Memory B cell (primary cell): ENCODE results near the gene SCAND1.
A peak's percentile ranks its signal among the peaks of the same experiment; 100 is the strongest.
"Not testable (repeated sequence)": the region's sequence is repeated elsewhere in the genome, so short reads cannot be mapped to it uniquely, and the experiment has no call there.

Source experiments
- ATAC-seq: fragments of 150-1000 bp; cut with Tn5 transposase; 2 replicates; pipeline ENCODE4 v1.10.0; 2021; ENCODE audit warnings: low read depth, mild to moderate bottlenecking, moderate library complexity
- DNase-seq, 2 donors: peaks; one replicate each; pipeline ENCODE4 v3.0.0; 2022; ENCODE audit warnings: low spot score in 2 of 2
- H3K27ac Mint-ChIP-seq: one replicate; pipeline ENCODE4 v1.8.0; 2022; ENCODE audit warnings: mild to moderate bottlenecking, moderate library complexity, mixed read lengths
- H3K27me3 Mint-ChIP-seq: one replicate; pipeline ENCODE4 v1.8.0; 2022; ENCODE audit warnings: mixed read lengths
- H3K36me3 Mint-ChIP-seq: one replicate; pipeline ENCODE4 v1.8.0; 2022; ENCODE audit warnings: mild to moderate bottlenecking, mixed read lengths
- H3K4me1 Mint-ChIP-seq: one replicate; pipeline ENCODE4 v1.8.0; 2022; ENCODE audit warnings: mixed read lengths
- H3K4me3 Mint-ChIP-seq: one replicate; pipeline ENCODE4 v1.8.0; 2022; ENCODE audit warnings: mild to moderate bottlenecking, moderate library complexity, mixed read lengths
- H3K9me3 Mint-ChIP-seq: one replicate; pipeline ENCODE4 v1.8.0; 2022; ENCODE audit warnings: mixed read lengths

SCAND1 gene

DNA sequence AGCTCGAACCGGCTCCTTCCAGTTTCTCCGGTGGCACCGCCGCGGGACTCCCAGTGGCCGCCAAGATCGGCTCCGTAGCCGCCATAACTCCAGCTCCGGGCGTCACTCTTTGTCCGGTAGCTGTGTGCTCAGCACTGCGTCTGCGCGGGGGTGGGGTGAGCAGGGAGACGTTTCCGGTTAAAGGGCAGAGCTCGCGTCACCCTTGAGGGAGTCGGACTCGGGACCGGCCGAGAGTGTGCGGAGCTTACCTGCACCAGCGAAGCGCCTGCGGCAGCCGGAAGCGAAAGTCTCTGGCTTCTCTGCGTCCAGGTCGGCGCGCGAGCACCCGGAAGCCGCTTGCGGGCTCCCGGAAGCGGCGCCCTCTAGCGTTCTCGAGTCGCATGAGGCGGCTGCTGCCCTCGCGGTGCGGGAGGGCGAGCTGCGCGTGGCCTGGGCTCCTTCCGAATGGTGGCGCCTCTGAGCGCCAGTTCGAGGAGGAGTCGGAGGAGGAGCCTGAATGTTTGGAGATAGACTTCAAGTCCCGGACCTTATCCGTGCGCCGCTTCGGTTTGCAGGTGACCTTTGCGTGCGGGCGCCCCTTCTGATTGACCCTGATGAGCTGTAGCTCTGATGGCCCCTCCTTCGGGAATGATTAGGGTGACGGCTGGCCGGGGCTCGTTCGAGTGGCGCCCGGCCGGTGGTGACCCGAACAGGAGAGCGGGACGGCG lies at the start of gene SCAND1:
Gene SCAND1, minus strand, starts transcription at position 303 of the 707 bp plus-strand sequence. Its CDS starts 218 bp downstream, at position 85.
- Mint-ChIP-seq H3K27ac (peak within 1 kb of the TSS; percentile 95), H3K36me3 (no peaks in the 10 kb centered on the region), H3K9me3 (peaks cover 2% of the 10 kb centered on the region), H3K27me3 (no peaks in the 10 kb centered on the region), H3K4me1 (peaks cover 6% of the 10 kb centered on the region), H3K4me3 (peak within 1 kb of the TSS; percentile 99)
- DNase-seq (peak; percentile 96), ATAC-seq (peak; percentile 83)

DNA sequence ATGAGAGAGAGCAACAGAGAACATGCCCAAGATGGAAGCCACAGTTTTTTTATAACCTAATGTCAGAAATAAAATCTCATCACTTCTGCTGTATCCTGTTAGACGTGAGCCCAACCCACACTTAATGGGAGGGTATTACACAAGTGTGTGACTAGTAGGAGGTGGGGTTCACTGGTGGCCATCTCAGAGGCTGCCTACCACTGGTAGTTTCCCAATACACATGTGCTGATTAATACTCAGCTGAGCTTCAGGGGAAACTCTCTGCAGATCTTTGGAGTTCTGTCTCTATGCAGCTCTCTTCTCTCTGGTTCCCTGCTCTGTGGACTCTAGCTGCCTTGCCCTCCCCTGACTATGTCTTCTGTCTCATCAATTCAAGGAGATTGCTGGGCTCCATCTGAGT lies 49.7 kb upstream of the SCAND1 start:
- Mint-ChIP-seq H3K4me3 (no peak overlapping the region), H3K9me3 (peaks cover 7% of the 10 kb centered on the region), H3K27me3 (peaks cover 3% of the 10 kb centered on the region), H3K27ac (no peak overlapping the region), H3K4me1 (no peaks in the 10 kb centered on the region), H3K36me3 (peaks cover 1% of the 10 kb centered on the region)
- DNase-seq (no peak), ATAC-seq (no peak)

DNA sequence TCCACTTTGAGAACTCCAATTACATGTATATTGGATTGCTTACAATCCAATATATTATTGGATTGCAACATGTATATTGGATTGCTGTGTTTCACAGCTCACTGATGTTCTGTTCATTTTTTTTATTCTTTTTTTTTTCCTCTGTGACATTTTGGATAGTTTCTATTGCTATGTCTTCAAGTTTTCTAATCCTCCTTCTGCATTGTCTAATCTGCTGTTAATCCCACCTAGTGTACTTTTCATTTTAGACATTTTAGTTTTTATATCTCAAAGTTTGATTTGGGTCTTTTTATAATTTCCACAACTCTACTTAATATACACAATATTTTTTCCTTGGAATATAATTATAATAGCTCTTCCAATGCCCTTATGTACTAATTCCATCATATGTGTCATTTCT lies 48.6 kb upstream of the SCAND1 start:
- H3K27me3 Mint-ChIP-seq = peaks cover 3% of the 10 kb centered on the region
- peaks cover 7% of the 10 kb centered on the region for H3K9me3 Mint-ChIP-seq
- H3K36me3 Mint-ChIP-seq = peaks cover 1% of the 10 kb centered on the region
- no peaks in the 10 kb centered on the region for H3K4me1 Mint-ChIP-seq
- no peak overlapping the region for H3K27ac Mint-ChIP-seq
- no peak for ATAC-seq
- no peak for DNase-seq
- no peak overlapping the region for H3K4me3 Mint-ChIP-seq

DNA sequence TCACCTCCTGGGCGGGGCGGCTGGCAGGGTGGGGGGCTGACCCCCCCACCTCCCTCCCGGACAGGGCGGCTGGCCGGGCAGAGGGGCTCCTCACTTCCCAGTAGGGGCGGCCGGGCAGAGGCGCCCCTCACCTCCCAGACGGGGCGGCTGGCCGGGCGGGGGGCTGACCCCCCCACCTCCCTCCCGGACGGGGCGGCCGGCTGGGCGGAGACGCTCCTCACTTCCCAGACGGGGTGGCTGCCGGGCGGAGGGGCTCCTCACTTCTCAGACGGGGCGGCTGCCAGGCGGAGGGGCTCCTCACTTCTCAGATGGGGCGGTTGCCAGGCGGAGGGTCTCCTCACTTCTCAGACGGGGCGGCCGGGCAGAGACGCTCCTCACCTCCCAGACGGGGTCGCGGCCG lies 47.0 kb upstream of the SCAND1 start:
- H3K27ac Mint-ChIP-seq, H3K27me3 Mint-ChIP-seq, DNase-seq, H3K36me3 Mint-ChIP-seq, H3K9me3 Mint-ChIP-seq, H3K4me1 Mint-ChIP-seq, H3K4me3 Mint-ChIP-seq, ATAC-seq: not testable (repeated sequence)

DNA sequence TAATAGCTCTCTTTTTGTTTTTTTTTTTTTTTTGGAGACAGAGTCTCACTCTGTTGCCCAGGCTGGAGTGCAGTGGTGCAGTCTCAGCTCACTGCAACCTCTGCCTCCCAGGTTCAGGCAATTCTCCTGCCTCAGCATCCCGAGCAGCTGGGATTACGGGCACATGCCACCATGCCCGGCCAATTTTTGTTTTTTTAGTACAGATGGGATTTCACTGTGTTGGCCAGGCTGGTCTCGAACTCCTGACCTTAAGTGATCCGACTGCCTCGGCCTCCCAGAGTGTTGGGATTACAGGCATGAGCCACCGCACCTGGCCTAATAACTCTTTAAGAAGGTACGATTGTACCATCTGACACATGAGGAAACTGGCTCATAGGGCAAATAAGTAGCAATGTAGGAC lies 42.2 kb upstream of the SCAND1 start:
- H3K4me1 Mint-ChIP-seq = peaks cover 12% of the 10 kb centered on the region
- not testable (repeated sequence) for H3K9me3 Mint-ChIP-seq, ATAC-seq, H3K36me3 Mint-ChIP-seq, H3K27ac Mint-ChIP-seq, H3K27me3 Mint-ChIP-seq, DNase-seq, H3K4me3 Mint-ChIP-seq

DNA sequence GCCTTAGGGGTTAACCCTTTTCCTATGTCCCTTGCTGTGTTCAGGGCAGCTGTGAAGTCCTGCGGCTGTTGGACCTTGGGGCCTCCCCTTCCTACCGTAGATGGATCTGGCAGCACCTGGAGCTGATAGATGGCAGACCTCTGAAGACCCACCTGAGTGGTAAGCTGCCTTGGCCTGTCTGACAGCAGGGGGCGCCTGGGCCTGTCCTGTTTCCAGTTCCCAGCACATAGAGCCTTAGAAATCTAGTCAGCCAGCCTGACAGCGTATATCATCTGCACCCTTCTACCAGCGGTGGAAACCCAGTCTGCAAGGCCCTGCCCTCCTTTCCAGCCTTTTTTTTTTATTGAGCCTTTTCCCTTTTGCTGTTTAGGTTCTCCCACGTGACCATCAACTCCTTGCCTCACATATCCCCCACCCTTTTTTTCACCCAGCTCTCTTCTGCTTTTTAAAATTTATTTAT lies 40.7 kb upstream of the SCAND1 start:
- Mint-ChIP-seq H3K27ac (no peak overlapping the region), H3K4me3 (no peak overlapping the region), H3K27me3 (no peaks in the 10 kb centered on the region), H3K9me3 (no peaks in the 10 kb centered on the region), H3K4me1 (peaks cover 12% of the 10 kb centered on the region), H3K36me3 (no peaks in the 10 kb centered on the region)
- peak; percentile 90 for ATAC-seq
- DNase-seq = peak; percentile 76 to 84

DNA sequence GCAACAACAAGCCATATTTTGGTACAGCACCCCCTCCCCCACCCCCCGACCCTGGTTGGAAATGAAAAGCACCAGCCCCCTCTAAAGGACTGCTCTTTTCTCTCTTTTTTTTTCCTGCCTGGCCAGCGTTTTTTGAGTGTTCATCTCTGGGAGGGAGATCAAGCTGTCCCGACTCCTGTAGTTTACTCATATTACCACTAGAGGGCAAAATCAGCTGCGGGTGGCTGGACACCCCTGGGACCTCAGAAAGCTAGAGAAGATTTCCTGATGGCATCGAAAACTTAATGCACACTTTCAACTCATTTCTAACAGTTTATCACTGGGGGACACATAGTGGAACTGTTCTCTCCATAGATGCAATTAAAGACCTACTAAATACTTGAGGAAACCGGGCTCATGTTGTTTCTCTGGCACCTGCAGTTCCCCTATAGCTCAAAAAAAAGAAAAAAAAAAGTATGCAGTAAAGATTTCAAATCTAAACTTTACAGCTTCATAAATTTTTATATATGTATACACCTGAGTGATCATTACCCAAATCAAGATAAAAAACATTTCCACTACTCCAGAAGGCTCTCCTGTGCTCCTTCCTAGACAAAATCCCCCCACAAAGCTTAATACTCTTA lies 38.5 kb upstream of the SCAND1 start:
- Mint-ChIP-seq H3K9me3 (no peaks in the 10 kb centered on the region), H3K4me3 (no peak overlapping the region), H3K27ac (no peak overlapping the region), H3K36me3 (no peaks in the 10 kb centered on the region), H3K4me1 (peaks cover 12% of the 10 kb centered on the region), H3K27me3 (peaks cover 5% of the 10 kb centered on the region)
- ATAC-seq = peak; percentile 75
- DNase-seq = peak; percentile 35 to 65

DNA sequence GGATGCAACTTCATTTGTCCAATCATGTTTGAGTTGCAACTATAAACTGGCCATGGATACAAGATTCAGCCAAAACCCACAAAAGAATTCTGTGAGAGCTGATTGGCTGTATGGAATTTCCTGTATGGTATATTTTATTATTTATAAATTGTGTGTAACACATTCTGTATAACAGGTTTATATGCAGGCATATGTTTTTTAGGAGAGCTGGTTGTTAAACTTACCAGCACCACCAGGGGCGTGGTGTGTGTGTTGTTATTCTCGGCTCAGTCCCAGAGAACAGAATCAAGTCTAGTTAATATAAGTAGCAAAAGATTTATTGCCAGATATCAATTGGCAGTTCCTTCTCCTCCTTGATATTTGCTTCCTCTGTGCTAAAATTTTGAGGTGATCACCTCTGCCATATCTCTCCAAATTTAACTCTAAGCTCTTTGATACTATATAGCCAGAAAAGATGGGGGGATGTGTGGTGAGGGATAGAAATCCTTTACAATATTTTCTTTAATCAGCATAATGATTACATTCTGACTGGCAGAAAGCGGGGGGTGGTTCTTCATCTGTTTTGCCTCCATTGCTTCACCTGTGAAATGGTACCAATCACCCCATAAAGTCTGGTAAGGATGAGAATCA lies 37.0 kb upstream of the SCAND1 start:
- Mint-ChIP-seq H3K27me3 (peaks cover 8% of the 10 kb centered on the region), H3K36me3 (no peaks in the 10 kb centered on the region), H3K9me3 (no peaks in the 10 kb centered on the region), H3K4me1 (peaks cover 12% of the 10 kb centered on the region), H3K4me3 (no peak overlapping the region), H3K27ac (no peak overlapping the region)
- DNase-seq (no peak), ATAC-seq (peak; percentile 48)

DNA sequence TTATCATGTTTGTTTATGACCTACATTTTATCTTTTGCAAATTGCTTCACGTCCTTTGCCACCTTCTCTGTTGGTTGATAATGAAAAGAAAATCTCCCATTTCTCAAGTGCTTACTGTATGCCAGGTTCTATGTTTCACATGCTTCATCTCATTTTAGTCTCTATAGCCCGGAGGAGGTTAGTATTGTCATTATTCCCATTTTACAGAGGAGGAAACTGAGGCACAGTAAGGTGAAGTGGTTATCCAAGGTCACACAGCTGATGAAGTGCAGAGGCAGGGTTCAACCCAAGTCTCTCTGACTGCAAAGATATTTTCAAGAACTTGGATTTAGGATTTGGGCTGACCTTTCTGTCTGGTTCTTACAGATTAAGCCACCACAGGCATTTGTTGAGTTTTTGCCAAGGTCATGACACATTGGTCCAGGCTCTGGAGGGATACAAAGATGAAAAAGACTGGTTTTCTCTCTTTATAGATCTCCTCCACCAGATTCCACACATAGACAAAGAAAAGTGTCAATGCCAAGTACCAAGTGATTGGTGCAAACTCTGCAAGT lies 34.7 kb upstream of the SCAND1 start:
- Mint-ChIP-seq H3K4me3 (no peak overlapping the region), H3K27ac (no peak overlapping the region), H3K27me3 (peaks cover 8% of the 10 kb centered on the region), H3K36me3 (no peaks in the 10 kb centered on the region), H3K9me3 (no peaks in the 10 kb centered on the region), H3K4me1 (peaks cover 7% of the 10 kb centered on the region)
- ATAC-seq (no peak), DNase-seq (no peak)

DNA sequence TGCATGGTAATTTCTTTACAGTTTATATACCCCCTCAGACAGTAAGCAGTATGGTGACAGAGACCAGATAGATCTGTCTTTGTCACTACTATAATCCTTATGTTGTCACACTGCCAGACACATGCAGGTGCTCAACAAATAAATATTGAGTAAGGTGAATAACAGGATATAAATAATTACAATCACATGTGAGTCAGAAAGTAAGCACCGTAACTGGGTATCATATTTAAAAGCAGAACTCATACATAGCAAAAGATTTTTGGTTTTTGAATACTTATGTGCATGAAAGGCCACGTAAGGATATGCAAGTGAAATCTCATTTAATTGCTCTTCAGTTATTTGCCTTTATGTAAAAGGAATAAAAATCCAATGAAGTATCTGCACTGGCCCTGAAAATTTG lies 31.5 kb upstream of the SCAND1 start:
- peaks cover 13% of the 10 kb centered on the region for H3K27me3 Mint-ChIP-seq
- no peaks in the 10 kb centered on the region for H3K36me3 Mint-ChIP-seq
- H3K4me3 Mint-ChIP-seq = no peak overlapping the region
- H3K9me3 Mint-ChIP-seq = no peaks in the 10 kb centered on the region
- DNase-seq (no peak), ATAC-seq (no peak)
- H3K4me1 Mint-ChIP-seq = peaks cover 3% of the 10 kb centered on the region
- H3K27ac Mint-ChIP-seq = no peak overlapping the region

DNA sequence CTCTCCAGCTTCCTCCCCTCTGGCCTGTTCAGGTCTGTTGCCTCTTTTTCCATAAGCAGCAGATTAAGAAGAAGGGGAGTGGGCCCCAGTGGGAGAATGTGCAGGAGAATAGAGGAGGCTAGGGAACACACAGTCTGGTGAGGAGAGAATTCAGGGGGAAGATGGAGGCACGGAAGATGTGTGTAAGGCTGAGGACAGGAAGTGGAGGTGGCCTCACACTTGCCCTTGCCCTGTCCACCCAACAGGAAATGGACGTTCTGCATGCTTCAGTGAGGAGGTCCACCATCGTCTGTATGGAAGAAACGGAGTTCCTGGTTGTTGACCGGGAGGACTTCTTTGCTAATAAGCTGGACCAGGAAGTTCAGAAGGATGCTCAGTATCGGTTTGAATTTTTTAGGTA lies 30.1 kb upstream of the SCAND1 start:
- Mint-ChIP-seq H3K9me3 (no peaks in the 10 kb centered on the region), H3K27ac (no peak overlapping the region), H3K27me3 (peaks cover 12% of the 10 kb centered on the region), H3K4me1 (peaks cover 3% of the 10 kb centered on the region), H3K4me3 (no peak overlapping the region), H3K36me3 (no peaks in the 10 kb centered on the region)
- DNase-seq = no peak
- ATAC-seq = no peak

DNA sequence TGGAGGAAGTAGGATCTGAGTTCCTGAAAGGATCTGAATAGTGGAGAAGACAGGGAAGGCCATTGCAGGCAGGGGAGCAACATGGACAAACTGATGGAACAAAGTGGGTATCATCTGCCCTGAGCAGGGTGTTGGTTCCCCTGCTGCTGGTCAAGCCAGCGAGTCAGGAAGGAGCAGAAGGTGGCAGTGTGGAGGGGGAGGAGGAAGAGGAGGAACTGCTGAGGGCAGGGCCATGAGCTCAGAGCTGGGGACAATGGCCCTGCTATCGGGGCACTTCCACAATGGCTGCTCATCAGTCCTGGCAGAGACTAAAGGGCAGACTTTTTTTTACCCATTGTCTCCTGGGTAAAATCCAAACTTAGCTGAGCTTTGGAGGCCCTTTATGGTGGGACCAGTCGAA lies 27.7 kb upstream of the SCAND1 start:
- ATAC-seq (no peak), DNase-seq (no peak)
- no peaks in the 10 kb centered on the region for H3K9me3 Mint-ChIP-seq
- no peak overlapping the region for H3K4me3 Mint-ChIP-seq
- H3K27me3 Mint-ChIP-seq = peaks cover 10% of the 10 kb centered on the region
- peaks cover 3% of the 10 kb centered on the region for H3K4me1 Mint-ChIP-seq
- H3K36me3 Mint-ChIP-seq = no peaks in the 10 kb centered on the region
- H3K27ac Mint-ChIP-seq = no peak overlapping the region

DNA sequence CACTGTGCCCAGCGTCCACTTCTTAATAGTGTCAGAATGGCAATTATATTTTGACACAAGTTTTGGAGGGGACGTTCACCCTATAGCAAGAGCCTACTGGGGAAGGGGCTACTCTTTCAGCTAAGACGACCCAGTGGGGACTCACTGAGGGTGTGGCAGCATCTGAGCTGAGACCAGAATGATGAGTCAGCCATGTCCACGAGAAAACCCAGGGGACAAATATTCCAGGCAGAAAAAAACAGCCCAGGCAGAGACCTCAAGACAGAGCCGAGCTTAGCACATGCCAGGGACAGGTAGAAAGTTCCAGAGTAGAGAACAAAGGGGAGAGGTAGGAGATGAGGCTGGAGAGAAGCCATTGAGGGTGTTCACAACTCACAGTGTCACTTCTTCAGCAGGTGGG lies 25.2 kb upstream of the SCAND1 start:
- Mint-ChIP-seq H3K4me3 (no peak overlapping the region), H3K27me3 (peaks cover 7% of the 10 kb centered on the region), H3K4me1 (peaks cover 3% of the 10 kb centered on the region), H3K27ac (no peak overlapping the region), H3K9me3 (peaks cover 2% of the 10 kb centered on the region), H3K36me3 (peaks cover 2% of the 10 kb centered on the region)
- DNase-seq = no peak
- ATAC-seq = no peak

DNA sequence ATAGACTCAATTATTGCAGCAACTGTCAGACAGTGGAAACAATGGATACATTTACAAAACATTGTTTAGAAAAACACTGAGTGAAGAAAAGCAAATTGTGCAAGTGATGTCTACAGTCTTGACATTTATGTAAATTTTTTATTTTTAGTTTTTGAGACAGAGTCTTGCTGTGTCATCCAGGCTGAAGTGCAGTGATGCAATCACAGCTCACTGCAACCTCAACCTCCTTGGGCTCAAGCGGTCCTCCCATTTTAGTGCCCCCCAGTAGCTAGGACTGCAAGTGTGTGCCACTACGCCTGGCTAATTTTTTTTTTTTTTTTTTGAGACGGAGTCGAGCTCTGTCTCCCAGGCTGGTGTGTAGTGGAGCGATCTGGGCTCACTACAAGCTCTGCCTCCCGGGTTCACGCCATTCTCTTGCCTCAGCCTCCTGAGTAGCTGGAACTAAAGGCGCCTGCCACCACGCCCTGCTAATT lies 23.8 kb upstream of the SCAND1 start:
- H3K9me3 Mint-ChIP-seq = peaks cover 2% of the 10 kb centered on the region

More for the DNA sequence above, 23.8 kb upstream of the SCAND1 start:
- ATAC-seq (peak; percentile 34), DNase-seq (no peak)
- Mint-ChIP-seq H3K27me3 (peaks cover 7% of the 10 kb centered on the region), H3K4me1 (peaks cover 3% of the 10 kb centered on the region), H3K36me3 (peaks cover 2% of the 10 kb centered on the region), H3K4me3 (no peak overlapping the region), H3K27ac (no peak overlapping the region)
